GM12878 (cell line): ENCODE measurements around the gene L1TD1. TPM values are rescaled to one million over a fixed set of nuclear protein-coding genes. Genes with fewer than 3 reads are reported as not detected.
"Not testable (repeated sequence)": the region's sequence is repeated elsewhere in the genome, so short reads cannot be mapped to it uniquely, and the experiment has no call there.

Experiments used
- ATAC-seq: fragments of 200-7000 bp; cut with Tn5 transposase; 3 replicates; pipeline ENCODE4 v1.9.1; 2020; ENCODE audit warnings: mild to moderate bottlenecking, moderate library complexity
- BruUV-seq: library from RNA; stranded (reverse); fragments of 400-500 nt; replicated peaks from 2 replicates; lab custom pipeline; 2021; lab: Mats Ljungman, UMichigan
- CTCF ChIA-PET: fragments of 300-600 bp; sonication (Branson Sonifier 250); formaldehyde crosslinking; extraction: SDS; loops from one replicate; lab custom pipeline; 2021; ENCODE audit warnings: inconsistent platforms; lab: Yijun Ruan, JAX
- POLR2A ChIA-PET: fragments of 350-600 bp; formaldehyde crosslinking; extraction: SDS; loops from one replicate; lab custom pipeline; 2021; ENCODE audit warnings: inconsistent platforms; lab: Charles Lee
- RAD21 ChIA-PET: fragments of 300-600 bp; sonication (Branson Sonifier 250); formaldehyde crosslinking; loops from one replicate; lab custom pipeline; 2023; ENCODE audit warnings: antibody characterized with exemption; ENCODE audit not compliant: unreplicated experiment; lab: Charles Lee
- SMC1A ChIA-PET: fragments of 300-600 bp; sonication (Branson Sonifier 250); formaldehyde crosslinking; loops from one replicate; lab custom pipeline; 2023; ENCODE audit not compliant: unreplicated experiment, uncharacterized antibody; lab: Charles Lee
- DNase-seq: peaks from one replicate; pipeline ENCODE4 v3.0.0-alpha.2; 2011; ENCODE audit warnings: low read depth, low spot score
- FAIRE-seq: peaks from 3 replicates; lab custom pipeline; 2011; peaks lifted over from hg19 to GRCh38; lab: Jason Lieb, UNC
- H2AFZ ChIP-seq: 2 replicates; pipeline ENCODE4 v1.6.0; 2011; ENCODE audit warnings: low read depth, low read length, control low read depth; ENCODE audit not compliant: control insufficient read depth
- H3K27ac ChIP-seq: 2 replicates; pipeline ENCODE4 v1.5.1; 2011; ENCODE audit warnings: control low read depth; ENCODE audit not compliant: control insufficient read depth, insufficient read depth
- H3K27me3 ChIP-seq, 2 experiments: replicated peaks in 1 of 2; 2 replicates each; pipeline versions ENCODE4 v1.6.0 to v1.6.1; 2011; ENCODE audit warnings: low read length in 1 of 2; ENCODE audit not compliant: control insufficient read depth in 2 of 2, insufficient read depth in 2 of 2
- H3K36me3 ChIP-seq, 2 experiments: 2 replicates each; pipeline ENCODE4 v1.5.1; 2011; ENCODE audit warnings: low read length in 1 of 2; ENCODE audit not compliant: control insufficient read depth in 2 of 2, insufficient read depth in 2 of 2
- H3K4me1 ChIP-seq: 2 replicates; pipeline ENCODE4 v1.6.1; 2011; ENCODE audit warnings: mild to moderate bottlenecking, low read length, moderate library complexity, mixed read lengths; ENCODE audit not compliant: control insufficient read depth, insufficient read depth
- H3K4me2 ChIP-seq: 2 replicates; pipeline ENCODE4 v1.6.0; 2011; ENCODE audit warnings: control low read depth; ENCODE audit not compliant: control insufficient read depth, insufficient read depth
- H3K4me3 ChIP-seq: fragments of 200-600 bp; sonication (generic); 2 replicates; pipeline ENCODE4 v1.5.1; 2016
- H3K79me2 ChIP-seq: 2 replicates; pipeline ENCODE4 v1.6.0; 2011; ENCODE audit warnings: low read length; ENCODE audit not compliant: control insufficient read depth, insufficient read depth
- H3K9ac ChIP-seq: 2 replicates; pipeline ENCODE4 v1.8.0; 2011; ENCODE audit warnings: low read length, control low read depth, mixed read lengths; ENCODE audit not compliant: control insufficient read depth, insufficient read depth
- H3K9me3 ChIP-seq: replicated peaks from 3 replicates; pipeline ENCODE4 v1.5.1; 2011; ENCODE audit warnings: mild to moderate bottlenecking, low read length; ENCODE audit not compliant: control insufficient read depth, insufficient read depth
- H4K20me1 ChIP-seq: 2 replicates; pipeline ENCODE4 v1.6.0; 2011; ENCODE audit not compliant: control insufficient read depth, insufficient read depth
- ATF2 ChIP-seq: IDR thresholded peaks from 2 replicates; pipeline ENCODE4 v1.6.1; 2012; ENCODE audit warnings: low read length, inconsistent platforms
- CHD4 ChIP-seq: fragments of 200-600 bp; sonication (generic); IDR thresholded peaks from 2 replicates; pipeline ENCODE4 v1.6.1; 2016; ENCODE audit warnings: mild to moderate bottlenecking
- E2F4 ChIP-seq: IDR thresholded peaks from 2 replicates; pipeline ENCODE4 v1.6.1; 2012; ENCODE audit warnings: low read depth, low read length, improper control_type of control experiment
- IRF4 ChIP-seq: IDR thresholded peaks from 2 replicates; pipeline ENCODE4 v1.6.1; 2011; ENCODE audit warnings: low read depth, low read length
- RBBP5 ChIP-seq: fragments of 200-600 bp; sonication (generic); conservative IDR thresholded peaks from 2 replicates; pipeline ENCODE4 v1.6.1; 2016
- TCF3 ChIP-seq: IDR thresholded peaks from 2 replicates; pipeline ENCODE4 v1.6.1; 2012; ENCODE audit warnings: low read depth, mild to moderate bottlenecking, low read length, borderline replicate concordance; ENCODE audit not compliant: insufficient read depth
- WGBS: methylation state at CpG from one replicate; pipeline ENCODE4 v1.1.6; 2016; ENCODE audit warnings: low lambda C conversion rate; ENCODE audit not compliant: insufficient replicate concordance, insufficient coverage; ENCODE audit errors: missing lambda C conversion rate; 5-methylcytosine and 5-hydroxymethylcytosine counted together
- in situ Hi-C: fragments of 300-500 bp; cut with MboI; formaldehyde crosslinking; loops from 9 replicates; pipeline ENCODE4 v1.14.3; 2018; ENCODE audit warnings: mixed read lengths
- intact Hi-C: fragments of 100-400 bp; cut with micrococcal nuclease; formaldehyde crosslinking; loops from one replicate; pipeline ENCODE4 v1.14.2; 2022; ENCODE audit not compliant: unreplicated experiment
- polyA plus RNA-seq, 11 experiments: library from polyadenylated mRNA; depleted of rRNA in 4 of 11; unstranded in 6 of 11; stranded (reverse) in 5 of 11; fragments of >200 nt; fragmentation: Nextera tagmentation in 4 of 11; fragmentation: Illumina TruSeq in 1 of 11; extraction: Ambion mirVana in 4 of 11; extraction: Trizol in 1 of 11; gene quantifications; 1 replicate in 1 of 11; 2 replicates in 10 of 11; pipeline versions ENCODE4 v1.2.1 to v1.2.3, GENCODE V29; 2011 to 2016; ENCODE audit warnings: inconsistent platforms in 2 of 11, missing spikeins in 2 of 11, low read depth in 1 of 11
- total RNA-seq, 4 experiments: library from RNA; depleted of rRNA in 3 of 4; stranded (reverse); fragments of >200 nt in 3 of 4; fragmentation: Illumina TruSeq in 1 of 4; extraction: Trizol in 1 of 4; gene quantifications; 2 replicates each; pipeline versions ENCODE4 v1.2.1 to v1.2.3, GENCODE V29; 2013 to 2021
- TF ChIP-seq, protein P1 (sequence below), 3 experiments: IDR thresholded peaks in 2 of 3; conservative IDR thresholded peaks in 1 of 3; 2 replicates each; pipeline ENCODE4 v1.5.1; 2011; ENCODE audit warnings: low read depth in 3 of 3, low read length in 3 of 3, mild to moderate bottlenecking in 3 of 3, control low read depth in 2 of 3, moderate library complexity in 2 of 3, inconsistent platforms in 1 of 3, mixed read lengths in 1 of 3; ENCODE audit not compliant: control insufficient read depth in 2 of 3, insufficient read depth in 1 of 3; ENCODE audit errors: extremely low read depth in 1 of 3

The L1TD1 gene
- total and polyA plus RNA-seq, 10 of the 15 experiments (the other 5 are each of a cell fraction or from before 2014, with no cell fraction given), result 0.07 to 0.31 (median 0.21) TPM; not detected in 7

DNA sequence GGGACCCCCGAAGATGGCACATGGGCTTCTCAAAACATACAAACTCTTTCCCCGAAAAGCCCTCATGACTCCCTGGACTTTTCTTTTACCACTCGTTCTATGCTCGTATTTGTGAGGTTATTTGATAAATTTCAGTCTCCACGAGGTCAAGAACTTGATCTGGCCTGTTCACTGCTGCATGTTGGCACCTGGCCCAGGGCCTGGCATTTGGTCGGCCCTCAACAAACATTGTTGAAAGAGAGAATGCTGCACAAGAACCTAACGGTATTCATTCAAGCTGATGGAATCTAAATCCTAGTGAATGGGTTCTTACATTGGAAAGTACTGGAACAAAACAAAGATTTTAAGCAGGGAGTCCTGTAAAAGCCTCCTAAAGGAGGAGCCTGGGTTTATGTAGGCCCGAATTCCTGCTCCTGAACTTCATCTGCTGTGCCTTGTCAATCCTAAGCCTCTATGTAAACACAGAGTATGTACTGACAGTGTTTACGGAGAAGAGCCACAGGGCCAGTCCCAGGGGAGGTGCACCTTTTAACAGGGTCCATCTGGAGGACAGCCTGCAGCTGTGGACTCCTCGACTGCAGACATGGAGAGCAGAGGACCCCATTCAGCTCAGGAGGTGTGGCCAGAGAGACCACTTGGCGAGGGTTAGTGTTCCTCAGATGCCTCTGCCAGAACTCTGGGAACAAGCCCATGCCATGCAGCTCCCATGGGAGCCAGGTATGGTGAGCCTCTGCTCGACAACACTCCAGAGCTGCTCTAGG, 46.9 kb downstream of the L1TD1 start:
- in situ Hi-C loops (no loop called here), intact Hi-C loops (no loop called here)
- ChIA-PET SMC1A (no interaction called here), CTCF (no interaction called here), RAD21 (no interaction called here), POLR2A (no interaction called here)
- H2AFZ ChIP-seq, result no peak overlapping the region
- TF ChIP-seq ATF2 (no peak), RBBP5 (no peak), CHD4 (no peak), TCF3 (no peak), E2F4 (no peak), IRF4 (no peak)
- TF ChIP-seq, protein P1, sequence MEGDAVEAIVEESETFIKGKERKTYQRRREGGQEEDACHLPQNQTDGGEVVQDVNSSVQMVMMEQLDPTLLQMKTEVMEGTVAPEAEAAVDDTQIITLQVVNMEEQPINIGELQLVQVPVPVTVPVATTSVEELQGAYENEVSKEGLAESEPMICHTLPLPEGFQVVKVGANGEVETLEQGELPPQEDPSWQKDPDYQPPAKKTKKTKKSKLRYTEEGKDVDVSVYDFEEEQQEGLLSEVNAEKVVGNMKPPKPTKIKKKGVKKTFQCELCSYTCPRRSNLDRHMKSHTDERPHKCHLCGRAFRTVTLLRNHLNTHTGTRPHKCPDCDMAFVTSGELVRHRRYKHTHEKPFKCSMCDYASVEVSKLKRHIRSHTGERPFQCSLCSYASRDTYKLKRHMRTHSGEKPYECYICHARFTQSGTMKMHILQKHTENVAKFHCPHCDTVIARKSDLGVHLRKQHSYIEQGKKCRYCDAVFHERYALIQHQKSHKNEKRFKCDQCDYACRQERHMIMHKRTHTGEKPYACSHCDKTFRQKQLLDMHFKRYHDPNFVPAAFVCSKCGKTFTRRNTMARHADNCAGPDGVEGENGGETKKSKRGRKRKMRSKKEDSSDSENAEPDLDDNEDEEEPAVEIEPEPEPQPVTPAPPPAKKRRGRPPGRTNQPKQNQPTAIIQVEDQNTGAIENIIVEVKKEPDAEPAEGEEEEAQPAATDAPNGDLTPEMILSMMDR (IDR thresholded peaks at IDR 0.05 in 2 of 3, conservative IDR thresholded peaks at IDR 0.05 in 1 of 3; ENCODE audit: control insufficient read depth in 2 of 3, extremely low read depth in 1 of 3, insufficient read depth in 1 of 3, low read depth in 3 of 3, low read length in 3 of 3), result no peak
- H3K27ac ChIP-seq, result no peak overlapping the region
- no peak for DNase-seq
- no TSS peak for BruUV-seq
- FAIRE-seq, result no peak
- WGBS, result 30% methylated on average over 12 of the region's 12 CpGs
- no peak overlapping the region for H3K4me3 ChIP-seq
- H3K4me2 ChIP-seq, result no peak overlapping the region
- H3K9ac ChIP-seq, result no peak overlapping the region
- H4K20me1 ChIP-seq, result no peaks in the 10 kb centered on the region
- ATAC-seq, result no peak
- no peaks in the 10 kb centered on the region for H3K4me1 ChIP-seq
- no peaks in the 10 kb centered on the region for H3K79me2 ChIP-seq
- peaks cover 0 to 3% of the 10 kb centered on the region in 2 experiments; a peak in 2 of 4 replicates for H3K27me3 ChIP-seq
- H3K36me3 ChIP-seq, result no peaks in the 10 kb centered on the region
- no peaks in the 10 kb centered on the region for H3K9me3 ChIP-seq

DNA sequence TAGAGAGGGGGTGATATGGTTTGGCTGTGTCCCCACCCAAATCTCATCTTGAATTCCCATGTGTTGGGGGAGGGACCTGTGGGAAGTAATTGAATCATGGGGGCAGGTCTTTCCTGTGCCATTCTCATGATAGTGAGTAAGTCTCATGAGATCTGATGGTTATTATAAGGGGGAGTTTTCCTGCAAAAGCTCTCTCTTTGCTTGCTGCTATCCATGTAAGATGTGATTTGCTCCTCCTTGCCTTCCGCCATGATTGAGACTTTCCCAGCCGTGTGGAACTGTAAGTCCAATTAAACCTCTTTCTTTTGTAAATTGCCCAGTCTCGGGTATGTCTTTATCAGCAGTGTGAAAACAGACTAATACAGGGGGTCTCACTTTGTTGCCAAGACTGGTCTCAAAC, 49.7 kb downstream of the L1TD1 start:
- CTCF ChIA-PET, FAIRE-seq, H3K4me3 ChIP-seq, H4K20me1 ChIP-seq, in situ Hi-C loops, POLR2A ChIA-PET, ATAC-seq, H3K4me2 ChIP-seq, H3K79me2 ChIP-seq, intact Hi-C loops, H2AFZ ChIP-seq, H3K9me3 ChIP-seq, RAD21 ChIA-PET, BruUV-seq, H3K36me3 ChIP-seq, SMC1A ChIA-PET, H3K27ac ChIP-seq, H3K27me3 ChIP-seq, H3K9ac ChIP-seq, DNase-seq, H3K4me1 ChIP-seq: not testable (repeated sequence)
- WGBS, result 15% methylated on average over 3 of the region's 3 CpGs
